HEK293 (cell line): ENCODE measurements around the gene SLC39A5.

Source experiments
- ATF2 ChIP-seq: fragments of 450-650 bp; formaldehyde crosslinking; IDR thresholded peaks from 2 replicates; pipeline ENCODE4 v1.5.1; 2016; ENCODE audit warnings: missing biosample characterization, missing genetic modification characterization, low read depth
- CTCF ChIP-seq: fragments of 450-650 bp; formaldehyde crosslinking; IDR thresholded peaks from 2 replicates; pipeline ENCODE4 v1.5.1; 2016; ENCODE audit warnings: missing biosample characterization, missing genetic modification characterization
- IKZF3 ChIP-seq: fragments of 450-650 bp; IDR thresholded peaks from 2 replicates; pipeline ENCODE4 v1.5.0; 2018; ENCODE audit warnings: missing biosample characterization, mild to moderate bottlenecking, missing genetic modification characterization, moderate library complexity
- MZF1 ChIP-seq: fragments of 450-650 bp; formaldehyde crosslinking; IDR thresholded peaks from 2 replicates; pipeline ENCODE4 v1.5.1; 2017; ENCODE audit warnings: missing biosample characterization, missing genetic modification characterization, borderline replicate concordance
- REST ChIP-seq: fragments of 450-650 bp; formaldehyde crosslinking; IDR thresholded peaks from 2 replicates; pipeline ENCODE4 v1.5.1; 2016; ENCODE audit warnings: missing biosample characterization, missing genetic modification characterization
- YY1 ChIP-seq: fragments of 450-650 bp; formaldehyde crosslinking; IDR thresholded peaks from 2 replicates; pipeline ENCODE4 v1.5.1; 2018; ENCODE audit warnings: missing biosample characterization, missing genetic modification characterization
- ZFP69B ChIP-seq: fragments of 450-650 bp; formaldehyde crosslinking; IDR thresholded peaks from 2 replicates; pipeline ENCODE4 v1.5.1; 2016; ENCODE audit warnings: missing biosample characterization, missing genetic modification characterization
- ZNF121 ChIP-seq: fragments of 450-650 bp; formaldehyde crosslinking; IDR thresholded peaks from 2 replicates; pipeline ENCODE4 v1.5.1; 2016; ENCODE audit warnings: missing biosample characterization, missing genetic modification characterization
- ZNF2 ChIP-seq: fragments of 450-650 bp; formaldehyde crosslinking; IDR thresholded peaks from 2 replicates; pipeline ENCODE4 v1.5.1; 2016; ENCODE audit warnings: missing biosample characterization, missing genetic modification characterization
- ZNF391 ChIP-seq: fragments of 450-650 bp; formaldehyde crosslinking; IDR thresholded peaks from 2 replicates; pipeline ENCODE4 v1.5.1; 2016; ENCODE audit warnings: low read depth, missing biosample characterization, missing genetic modification characterization, borderline replicate concordance
- ZNF398 ChIP-seq: fragments of 450-650 bp; formaldehyde crosslinking; IDR thresholded peaks from 2 replicates; pipeline ENCODE4 v1.5.1; 2017; ENCODE audit warnings: missing biosample characterization, missing genetic modification characterization

- TF ChIP-seq CTCF (tag by site-specific recombination) (no peak), ATF2 (tag by site-specific recombination) (no peak), ZNF2 (tag by site-specific recombination) (no peak), ZNF121 (tag by site-specific recombination) (no peak), ZNF398 (tag by site-specific recombination) (no peak), YY1 (no peak), MZF1 (tag by site-specific recombination) (no peak), REST (tag by site-specific recombination) (no peak), ZFP69B (tag by site-specific recombination) (no peak), ZNF391 (no peak), IKZF3 (tag by site-specific recombination) (no peak)
Observed at GRCh38 chr12:56260380-56260779, 30.5 kb downstream of the SLC39A5 start.
